HG02763 (cell line): ENCODE data around the gene THAP7.
A peak's percentile ranks its signal among the peaks of the same experiment; 100 is the strongest.
"Not testable (repeated sequence)": the region's sequence is repeated elsewhere in the genome, so short reads cannot be mapped to it uniquely, and the experiment has no call there.

Source experiments
- ATAC-seq: cut with Tn5 transposase; IDR thresholded peaks from one replicate; pipeline ENCODE4 v1.9.1; 2021; ENCODE audit warnings: mild to moderate bottlenecking, moderate library complexity; ENCODE audit not compliant: unreplicated experiment

The THAP7 gene

GRCh38 chr22:21001601-21002325 is at the start of gene THAP7:
THAP7 (minus strand) TSS chr22:21002118; CDS start chr22:21001911, 207 bp downstream.
- peak; percentile 85 for ATAC-seq

- no peak for ATAC-seq
Measured at GRCh38 chr22:21051145-21051830, 49.4 kb upstream of the THAP7 start.

- ATAC-seq: not testable (repeated sequence)
Measured at GRCh38 chr22:21048965-21049364, 47.0 kb upstream of the THAP7 start.

GRCh38 chr22:21048448-21048847 is 46.5 kb upstream of the THAP7 start:
- ATAC-seq: not testable (repeated sequence)

- no peak for ATAC-seq
Measured at GRCh38 chr22:21047730-21048129, 45.8 kb upstream of the THAP7 start.

GRCh38 chr22:21047035-21047661 is 45.2 kb upstream of the THAP7 start:
- ATAC-seq: no peak

GRCh38 chr22:21045585-21046294 is 43.8 kb upstream of the THAP7 start, which contains the start of gene LRRC74B:
LRRC74B (plus strand) TSS chr22:21045946; CDS start chr22:21045987, 41 bp downstream.
- ATAC-seq: peak; percentile 67

- ATAC-seq: no peak
Measured at GRCh38 chr22:21044931-21045584, 43.1 kb upstream of the THAP7 start.

- ATAC-seq: no peak
Measured at GRCh38 chr22:21043860-21044535, 42.1 kb upstream of the THAP7 start.

- no peak for ATAC-seq
Measured at GRCh38 chr22:21042978-21043859, 41.3 kb upstream of the THAP7 start.

- no peak for ATAC-seq
Measured at GRCh38 chr22:21041937-21042336, 40.0 kb upstream of the THAP7 start.

- not testable (repeated sequence) for ATAC-seq
Measured at GRCh38 chr22:21039158-21039557, 37.2 kb upstream of the THAP7 start.

GRCh38 chr22:21038405-21038804 is 36.5 kb upstream of the THAP7 start:
- no peak for ATAC-seq

- ATAC-seq: no peak
Measured at GRCh38 chr22:21034989-21035388, 33.1 kb upstream of the THAP7 start.

- no peak for ATAC-seq
Measured at GRCh38 chr22:21033895-21034294, 32.0 kb upstream of the THAP7 start.

- no peak for ATAC-seq
Measured at GRCh38 chr22:21032868-21033688, 31.2 kb upstream of the THAP7 start.

GRCh38 chr22:21032037-21032867 is 30.3 kb upstream of the THAP7 start, which contains the start of gene SLC7A4:
SLC7A4 (minus strand) TSS chr22:21032561; CDS start chr22:21031812, 749 bp downstream.
- no peak for ATAC-seq
